A673 (cell line): ENCODE results near the gene FIBCD1. TPM values are rescaled to one million over a fixed set of nuclear protein-coding genes. Genes with fewer than 3 reads are reported as not detected.

Source experiments
- BruUV-seq: library from RNA; stranded (reverse); fragments of 400-500 nt; replicated peaks from 2 replicates; lab custom pipeline; 2021; lab: Mats Ljungman, UMichigan
- CTCF ChIA-PET: fragments of 300-600 bp; sonication (Branson Sonifier 250); formaldehyde crosslinking; loops from one replicate; lab custom pipeline; 2022; ENCODE audit warnings: antibody characterized with exemption; lab: Charles Lee
- POLR2A ChIA-PET: fragments of 300-600 bp; sonication (Branson Sonifier 250); formaldehyde crosslinking; loops from one replicate; lab custom pipeline; 2022; ENCODE audit warnings: antibody characterized with exemption; ENCODE audit not compliant: low non-redundant PET; lab: Charles Lee
- DNase-seq: peaks from one replicate; pipeline ENCODE4 v3.0.0-alpha.2; 2015; ENCODE audit warnings: low spot score
- H3K27ac ChIP-seq: fragments of 200-600 bp; sonication (generic); 2 replicates; pipeline ENCODE4 v1.5.1; 2016; ENCODE audit warnings: mixed run types, low read depth, mild to moderate bottlenecking, mixed read lengths, antibody characterized with exemption, low read length; ENCODE audit not compliant: poor library complexity, severe bottlenecking
- H3K27me3 ChIP-seq: fragments of 200-600 bp; sonication (generic); replicated peaks from 2 replicates; pipeline ENCODE4 v1.6.1; 2017; ENCODE audit warnings: mixed run types, low read depth, mild to moderate bottlenecking, mixed read lengths, antibody characterized with exemption, low read length; ENCODE audit not compliant: insufficient read depth, poor library complexity
- H3K36me3 ChIP-seq: fragments of 200-600 bp; sonication (generic); 2 replicates; pipeline ENCODE4 v1.6.1; 2016; ENCODE audit warnings: mixed run types, mild to moderate bottlenecking, mixed read lengths, antibody characterized with exemption, low read length; ENCODE audit not compliant: insufficient read depth, poor library complexity, severe bottlenecking
- H3K4me1 ChIP-seq: fragments of 200-600 bp; sonication (generic); 2 replicates; pipeline ENCODE4 v1.6.1; 2017; ENCODE audit warnings: mixed run types, mild to moderate bottlenecking, mixed read lengths, antibody characterized with exemption, low read length; ENCODE audit not compliant: insufficient read depth, poor library complexity, severe bottlenecking
- H3K4me3 ChIP-seq: fragments of 200-600 bp; sonication (generic); 2 replicates; pipeline ENCODE4 v1.5.1; 2016; ENCODE audit warnings: low read depth, mixed run types, mild to moderate bottlenecking, mixed read lengths, low read length; ENCODE audit not compliant: poor library complexity, severe bottlenecking
- H3K9me3 ChIP-seq: fragments of 200-600 bp; sonication (generic); 2 replicates; pipeline ENCODE4 v1.6.1; 2016; ENCODE audit warnings: mixed run types, low read depth, mild to moderate bottlenecking, mixed read lengths, antibody characterized with exemption, low read length; ENCODE audit not compliant: poor library complexity, severe bottlenecking
- EZH2 ChIP-seq: fragments of 200-600 bp; sonication (generic); IDR thresholded peaks from 2 replicates; pipeline ENCODE4 v1.6.1; 2017; ENCODE audit warnings: borderline replicate concordance, low read depth, mild to moderate bottlenecking, mixed read lengths, antibody characterized with exemption, low read length; ENCODE audit not compliant: poor library complexity, severe bottlenecking
- intact Hi-C: fragments of 100-400 bp; cut with micrococcal nuclease; formaldehyde crosslinking; loops from one replicate; pipeline ENCODE4 v1.10.0; 2022; ENCODE audit not compliant: unreplicated experiment
- total RNA-seq: library from RNA; stranded (reverse); gene quantifications from 2 replicates; pipeline ENCODE4 v1.2.3, GENCODE V29; 2021
- TF ChIP-seq, protein P1 (sequence below): fragments of 300-800, 200-600 bp; sonication (generic); conservative IDR thresholded peaks from 2 replicates; pipeline ENCODE4 v1.5.1; 2017; ENCODE audit warnings: low read depth, mild to moderate bottlenecking, antibody characterized with exemption, low read length, moderate library complexity, mixed read lengths

The FIBCD1 gene
- total RNA-seq, 1 experiment from 2014 or later, result 0.19 TPM

DNA sequence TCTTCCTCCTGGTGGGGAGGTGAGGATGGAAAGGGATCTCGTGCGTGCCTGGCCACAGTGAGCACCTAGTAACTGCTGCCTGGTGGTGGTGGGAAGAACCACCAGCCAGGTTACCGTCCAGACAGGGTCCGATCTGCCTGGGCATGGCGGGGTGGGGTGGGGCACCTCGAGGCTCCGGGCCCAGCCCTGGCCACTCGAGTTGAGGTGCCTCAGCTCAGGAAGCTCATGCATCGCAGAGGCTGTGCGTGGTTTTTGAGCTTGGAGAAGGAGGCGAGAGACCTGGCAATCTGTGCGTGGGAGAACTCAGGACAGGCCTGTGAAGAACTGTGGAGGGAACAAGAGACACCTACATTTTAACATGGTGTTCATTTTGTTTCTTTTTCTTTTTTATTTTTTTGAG, 31.0 kb upstream of the FIBCD1 start:
- CTCF ChIA-PET, result no interaction called here
- intact Hi-C loops, result no loop called here

DNA sequence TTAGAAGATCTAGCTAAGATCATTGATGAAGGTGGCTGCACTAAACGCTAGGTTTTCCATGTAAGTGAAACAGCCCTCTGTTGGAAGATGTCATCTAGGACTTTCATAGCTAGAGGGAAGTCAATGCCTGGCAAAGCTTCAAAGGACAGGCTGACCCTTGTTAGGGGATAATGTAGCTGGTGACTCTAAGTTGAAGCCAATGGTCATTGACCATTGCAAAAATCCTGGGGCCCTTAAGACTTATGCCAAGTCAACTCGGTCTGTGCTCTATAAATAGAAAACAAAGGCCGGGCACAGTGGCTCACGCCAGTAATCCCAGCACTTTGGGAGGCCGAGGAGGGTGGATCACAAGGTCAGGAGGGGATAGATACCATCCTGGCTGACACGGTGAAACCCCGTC, 26.6 kb upstream of the FIBCD1 start:
- BruUV-seq, result no TSS peak
- no peak for DNase-seq
- Histone ChIP-seq H3K4me1 (peaks cover 5% of the 10 kb centered on the region), H3K27me3 (no peaks in the 10 kb centered on the region), H3K27ac (no peak overlapping the region), H3K9me3 (no peaks in the 10 kb centered on the region), H3K36me3 (no peaks in the 10 kb centered on the region), H3K4me3 (no peak overlapping the region)
- intact Hi-C loops, result no loop called here
- TF ChIP-seq, protein P1, sequence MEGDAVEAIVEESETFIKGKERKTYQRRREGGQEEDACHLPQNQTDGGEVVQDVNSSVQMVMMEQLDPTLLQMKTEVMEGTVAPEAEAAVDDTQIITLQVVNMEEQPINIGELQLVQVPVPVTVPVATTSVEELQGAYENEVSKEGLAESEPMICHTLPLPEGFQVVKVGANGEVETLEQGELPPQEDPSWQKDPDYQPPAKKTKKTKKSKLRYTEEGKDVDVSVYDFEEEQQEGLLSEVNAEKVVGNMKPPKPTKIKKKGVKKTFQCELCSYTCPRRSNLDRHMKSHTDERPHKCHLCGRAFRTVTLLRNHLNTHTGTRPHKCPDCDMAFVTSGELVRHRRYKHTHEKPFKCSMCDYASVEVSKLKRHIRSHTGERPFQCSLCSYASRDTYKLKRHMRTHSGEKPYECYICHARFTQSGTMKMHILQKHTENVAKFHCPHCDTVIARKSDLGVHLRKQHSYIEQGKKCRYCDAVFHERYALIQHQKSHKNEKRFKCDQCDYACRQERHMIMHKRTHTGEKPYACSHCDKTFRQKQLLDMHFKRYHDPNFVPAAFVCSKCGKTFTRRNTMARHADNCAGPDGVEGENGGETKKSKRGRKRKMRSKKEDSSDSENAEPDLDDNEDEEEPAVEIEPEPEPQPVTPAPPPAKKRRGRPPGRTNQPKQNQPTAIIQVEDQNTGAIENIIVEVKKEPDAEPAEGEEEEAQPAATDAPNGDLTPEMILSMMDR, result no peak
- no peak for TF ChIP-seq EZH2
- ChIA-PET POLR2A (no interaction called here), CTCF (no interaction called here)

More for the DNA sequence above, 31.0 kb upstream of the FIBCD1 start:
- Histone ChIP-seq H3K9me3 (no peaks in the 10 kb centered on the region), H3K27me3 (peaks cover 10% of the 10 kb centered on the region), H3K36me3 (no peaks in the 10 kb centered on the region), H3K4me1 (no peaks in the 10 kb centered on the region), H3K4me3 (no peak overlapping the region), H3K27ac (no peak overlapping the region)
- BruUV-seq, result no TSS peak
- no peak for DNase-seq
- POLR2A ChIA-PET, result no interaction called here
- TF ChIP-seq EZH2, result no peak

DNA sequence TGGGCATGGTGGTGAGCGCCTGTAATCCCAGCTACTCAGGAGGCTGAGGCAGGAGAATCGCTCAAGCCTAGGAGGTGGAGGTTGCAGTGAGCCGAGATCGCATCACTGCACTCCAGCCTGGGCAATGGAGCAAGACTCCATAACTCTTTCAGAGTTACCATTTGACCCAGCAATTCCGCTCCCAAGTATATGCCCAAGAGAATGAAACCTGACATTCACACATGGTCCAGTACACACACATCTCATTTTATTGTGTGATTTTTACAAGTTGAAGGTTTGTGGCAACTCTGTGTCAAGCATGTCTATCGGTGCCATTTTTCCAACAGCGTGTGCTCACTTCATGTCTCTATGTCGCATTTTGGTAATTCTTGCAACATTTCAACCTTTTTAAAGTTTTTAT, 24.9 kb upstream of the FIBCD1 start:
- Histone ChIP-seq H3K4me3 (no peak overlapping the region), H3K9me3 (peaks cover 1% of the 10 kb centered on the region), H3K36me3 (no peaks in the 10 kb centered on the region), H3K27ac (no peak overlapping the region), H3K4me1 (peaks cover 5% of the 10 kb centered on the region), H3K27me3 (no peaks in the 10 kb centered on the region)
- CTCF ChIA-PET, result no interaction called here
- POLR2A ChIA-PET, result no interaction called here
- intact Hi-C loops, result no loop called here
- DNase-seq, result no peak
- TF ChIP-seq, protein P1, result no peak
- TF ChIP-seq EZH2, result no peak
- BruUV-seq, result no TSS peak

DNA sequence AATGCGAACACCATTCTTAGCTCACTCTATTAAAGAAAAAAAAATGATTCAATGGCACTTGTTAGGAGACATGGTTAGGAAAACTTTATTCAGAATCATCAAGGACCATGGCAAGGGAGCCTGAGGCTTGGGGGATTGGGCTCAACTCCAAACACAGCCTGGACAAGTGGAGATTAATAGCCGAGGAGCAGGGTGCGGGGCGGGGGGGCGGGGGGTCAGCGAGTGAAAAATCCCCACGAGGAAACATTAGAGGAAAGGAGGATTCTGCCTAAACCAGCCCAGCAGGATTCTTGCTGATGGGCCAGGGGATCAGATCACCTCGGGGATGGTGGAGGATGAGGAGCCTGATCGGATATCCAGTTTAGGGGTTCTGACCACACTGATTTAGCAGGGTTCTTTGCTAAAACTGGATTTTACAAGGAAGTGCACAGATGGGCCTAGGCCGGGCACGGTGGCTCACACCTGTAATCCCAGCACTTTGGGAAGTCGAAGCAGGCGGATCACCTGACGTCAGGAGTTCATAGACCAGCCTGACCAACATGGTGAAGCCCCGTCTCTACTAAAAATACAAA, 24.4 kb upstream of the FIBCD1 start:
- Histone ChIP-seq H3K27ac (no peak overlapping the region), H3K4me3 (no peak overlapping the region), H3K4me1 (peaks cover 5% of the 10 kb centered on the region), H3K9me3 (peaks cover 6% of the 10 kb centered on the region), H3K36me3 (no peaks in the 10 kb centered on the region), H3K27me3 (no peaks in the 10 kb centered on the region)
- intact Hi-C loops, result no loop called here
- CTCF ChIA-PET, result interaction anchor here (0.6 kb wide), 1 partner anchor 512 kb away, joined by 5 read pairs; no protein-coding TSS in a partner anchor
- no peak for DNase-seq
- POLR2A ChIA-PET, result no interaction called here
- TF ChIP-seq, protein P1, result no peak
- no peak for TF ChIP-seq EZH2
- no TSS peak for BruUV-seq
